Measurements from ENCODE around the gene ADAMTS8.
A peak's percentile ranks its signal among the peaks of the same experiment; 100 is the strongest.

ADAMTS8 gene

GRCh38 chr11:130428316-130429119 lies at the start of gene ADAMTS8:
TSS of gene ADAMTS8 (minus strand) at chr11:130428609. CDS start at chr11:130428286, 323 bp downstream.
- TF ChIP-seq POLR2AphosphoS5 (IDR thresholded peaks at IDR 0.05; ENCODE audit: borderline replicate concordance, low read depth, low read length) (no peak), EZH2 (IDR thresholded peaks at IDR 0.05) (peak; percentile 95), FOXP2 (optimal IDR thresholded peaks at IDR 0.05; ENCODE audit: control extremely low read depth, extremely low read length, insufficient read depth) (no peak)
- DNase-seq (ENCODE audit: low read depth, low spot score) = no peak
- H3K4me3 ChIP-seq = no peak within 1 kb of the TSS

DNA sequence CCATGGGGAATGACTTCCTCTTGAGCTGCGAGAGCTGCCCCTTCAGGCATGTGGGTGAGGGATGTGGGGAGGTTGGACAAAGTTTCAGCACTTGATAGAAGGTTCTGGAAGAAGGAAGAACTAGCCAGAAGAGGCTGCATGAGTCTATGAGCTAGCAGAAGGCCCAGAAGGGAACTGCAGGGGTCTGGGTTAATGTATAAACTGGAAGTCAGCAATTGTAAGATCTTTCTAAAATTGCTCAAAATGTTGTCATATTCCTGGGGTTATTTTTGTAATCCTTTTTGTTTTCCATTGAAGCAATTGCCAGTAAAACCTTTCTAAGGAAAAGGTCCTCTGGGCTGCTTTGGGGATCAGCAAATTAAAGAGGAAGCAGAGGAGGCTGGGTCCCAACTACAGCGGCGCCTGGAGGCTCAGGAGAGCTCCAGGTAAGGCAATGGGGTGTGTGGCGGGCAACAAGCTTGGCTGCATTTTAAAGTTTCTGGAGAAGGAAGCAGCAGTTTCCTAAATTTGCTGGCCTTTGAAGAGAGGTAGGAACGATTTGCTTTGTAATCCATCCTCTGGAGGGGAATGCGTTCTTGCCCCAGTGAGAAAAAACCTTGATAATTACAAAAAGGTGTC lies 49.3 kb upstream of the ADAMTS8 start:
- no peaks in the 10 kb centered on the region for H3K9me3 ChIP-seq (ENCODE audit: low read depth, low read length)
- no peak overlapping the region for H3K4me3 ChIP-seq
- DNase-seq (ENCODE audit: low read depth, low spot score) = no peak
- no peaks in the 10 kb centered on the region for H3K36me3 ChIP-seq (ENCODE audit: insufficient read depth, low read length)
- no peak overlapping the region for H3K27ac ChIP-seq
- H3K9ac ChIP-seq (ENCODE audit: insufficient read length) = no peak overlapping the region
- no peak for TF ChIP-seq POLR2AphosphoS5 (IDR thresholded peaks at IDR 0.05; ENCODE audit: borderline replicate concordance, low read depth, low read length)
- no peak for TF ChIP-seq EZH2 (IDR thresholded peaks at IDR 0.05)
- no peak for TF ChIP-seq FOXP2 (optimal IDR thresholded peaks at IDR 0.05; ENCODE audit: control extremely low read depth, extremely low read length, insufficient read depth)

More at GRCh38 chr11:130428316-130429119, at the start of gene ADAMTS8:
- Histone ChIP-seq H3K9ac (ENCODE audit: insufficient read length) (no peak within 1 kb of the TSS), H3K27ac (no peak within 1 kb of the TSS), H3K36me3 (ENCODE audit: insufficient read depth, low read length) (no peaks in the 10 kb centered on the region), H3K9me3 (ENCODE audit: low read depth, low read length) (no peaks in the 10 kb centered on the region)

GRCh38 chr11:130476922-130477491 lies 48.6 kb upstream of the ADAMTS8 start:
- no peaks in the 10 kb centered on the region for H3K36me3 ChIP-seq (ENCODE audit: insufficient read depth, low read length)
- H3K27ac ChIP-seq = no peak overlapping the region
- H3K9ac ChIP-seq (ENCODE audit: insufficient read length) = no peak overlapping the region

GRCh38 chr11:130476200-130476921 lies 48.0 kb upstream of the ADAMTS8 start:
- Histone ChIP-seq H3K9ac (ENCODE audit: insufficient read length) (no peak overlapping the region), H3K27ac (no peak overlapping the region), H3K4me3 (no peak overlapping the region), H3K36me3 (ENCODE audit: insufficient read depth, low read length) (no peaks in the 10 kb centered on the region), H3K9me3 (ENCODE audit: low read depth, low read length) (no peaks in the 10 kb centered on the region)
- no peak for DNase-seq (ENCODE audit: low read depth, low spot score)
- no peak for TF ChIP-seq POLR2AphosphoS5 (IDR thresholded peaks at IDR 0.05; ENCODE audit: borderline replicate concordance, low read depth, low read length)
- no peak for TF ChIP-seq FOXP2 (optimal IDR thresholded peaks at IDR 0.05; ENCODE audit: control extremely low read depth, extremely low read length, insufficient read depth)
- no peak for TF ChIP-seq EZH2 (IDR thresholded peaks at IDR 0.05)

More at GRCh38 chr11:130476922-130477491, 48.6 kb upstream of the ADAMTS8 start:
- Histone ChIP-seq H3K9me3 (ENCODE audit: low read depth, low read length) (no peaks in the 10 kb centered on the region), H3K4me3 (no peak overlapping the region)
- no peak for DNase-seq (ENCODE audit: low read depth, low spot score)
- TF ChIP-seq EZH2 (IDR thresholded peaks at IDR 0.05) (no peak), POLR2AphosphoS5 (IDR thresholded peaks at IDR 0.05; ENCODE audit: borderline replicate concordance, low read depth, low read length) (no peak), FOXP2 (optimal IDR thresholded peaks at IDR 0.05; ENCODE audit: control extremely low read depth, extremely low read length, insufficient read depth) (no peak)

DNA sequence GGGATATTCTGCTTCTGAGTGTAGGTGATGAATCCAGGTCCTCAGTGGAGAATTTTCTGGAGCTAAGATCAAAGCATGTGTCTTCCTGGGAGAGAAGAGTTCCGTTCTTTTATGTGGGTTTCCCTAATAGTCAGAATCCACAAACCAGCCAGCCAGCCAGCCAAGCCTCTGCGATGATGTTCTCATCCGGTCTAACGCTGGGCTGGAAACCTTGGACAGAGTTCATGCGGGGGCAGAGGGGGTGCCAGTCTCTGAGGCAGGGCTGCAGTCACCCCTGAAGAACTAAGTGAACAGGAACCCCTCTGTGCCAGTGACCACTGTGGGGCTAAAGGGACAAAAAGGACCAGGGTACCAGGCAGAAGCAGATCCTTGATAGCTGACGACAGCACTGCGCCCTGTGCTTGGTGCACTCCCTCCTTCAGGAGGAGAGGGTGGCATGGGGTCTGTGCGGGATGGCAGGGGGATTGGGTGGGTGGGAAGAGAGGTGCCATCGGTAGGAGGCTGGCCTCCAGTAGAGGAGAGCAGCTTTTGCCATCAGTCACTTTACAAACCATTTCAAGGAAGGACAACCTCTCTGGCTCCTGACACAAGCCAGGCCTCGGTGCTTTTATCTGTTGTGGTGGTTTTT lies 47.1 kb upstream of the ADAMTS8 start:
- no peak overlapping the region for H3K9ac ChIP-seq (ENCODE audit: insufficient read length)
- no peak overlapping the region for H3K27ac ChIP-seq
- no peak overlapping the region for H3K4me3 ChIP-seq
- H3K9me3 ChIP-seq (ENCODE audit: low read depth, low read length) = no peaks in the 10 kb centered on the region
- TF ChIP-seq EZH2 (IDR thresholded peaks at IDR 0.05) = no peak
- no peak for TF ChIP-seq FOXP2 (optimal IDR thresholded peaks at IDR 0.05; ENCODE audit: control extremely low read depth, extremely low read length, insufficient read depth)
- no peak for TF ChIP-seq POLR2AphosphoS5 (IDR thresholded peaks at IDR 0.05; ENCODE audit: borderline replicate concordance, low read depth, low read length)
- DNase-seq (ENCODE audit: low read depth, low spot score) = no peak
- H3K36me3 ChIP-seq (ENCODE audit: insufficient read depth, low read length) = no peaks in the 10 kb centered on the region

- H3K9ac ChIP-seq (ENCODE audit: insufficient read length) = no peak overlapping the region
- no peak for TF ChIP-seq FOXP2 (optimal IDR thresholded peaks at IDR 0.05; ENCODE audit: control extremely low read depth, extremely low read length, insufficient read depth)
These were observed 46.4 kb upstream of the ADAMTS8 start for GRCh38 chr11:130474637-130475400.

DNA sequence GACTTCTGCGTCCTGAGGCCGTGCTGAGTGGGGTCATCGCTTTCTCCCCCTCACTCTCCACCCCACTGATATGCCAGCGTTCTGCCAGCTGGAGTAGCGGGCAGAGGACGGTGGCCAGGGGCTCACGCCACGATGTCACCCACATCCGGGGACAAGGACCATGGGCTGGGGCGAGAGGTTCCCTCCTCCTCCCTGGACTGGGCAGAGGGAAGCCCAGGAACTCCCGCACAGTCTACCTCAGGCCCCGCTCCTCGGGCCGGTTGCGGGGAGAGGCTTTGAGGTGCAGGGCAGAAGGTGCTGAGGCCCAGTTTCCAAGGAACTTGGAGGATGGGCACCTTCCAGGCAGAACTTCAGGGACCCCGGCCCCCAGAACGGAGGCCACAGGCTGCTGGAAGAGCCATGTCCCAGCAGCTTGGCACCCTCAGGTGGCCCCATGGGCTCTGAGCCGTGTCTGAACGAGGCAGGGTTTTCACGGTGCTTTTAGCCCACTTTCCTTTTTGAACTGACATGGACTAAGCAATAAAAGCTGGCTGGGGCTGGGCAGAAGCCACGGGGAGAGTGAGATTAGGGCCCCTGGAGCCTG lies 45.5 kb upstream of the ADAMTS8 start:
- Histone ChIP-seq H3K4me3 (no peak overlapping the region), H3K9ac (ENCODE audit: insufficient read length) (no peak overlapping the region), H3K9me3 (ENCODE audit: low read depth, low read length) (no peaks in the 10 kb centered on the region), H3K27ac (no peak overlapping the region), H3K36me3 (ENCODE audit: insufficient read depth, low read length) (no peaks in the 10 kb centered on the region)
- no peak for DNase-seq (ENCODE audit: low read depth, low spot score)
- TF ChIP-seq POLR2AphosphoS5 (IDR thresholded peaks at IDR 0.05; ENCODE audit: borderline replicate concordance, low read depth, low read length) = no peak

More at GRCh38 chr11:130474637-130475400, 46.4 kb upstream of the ADAMTS8 start:
- no peaks in the 10 kb centered on the region for H3K9me3 ChIP-seq (ENCODE audit: low read depth, low read length)
- no peak for DNase-seq (ENCODE audit: low read depth, low spot score)
- no peaks in the 10 kb centered on the region for H3K36me3 ChIP-seq (ENCODE audit: insufficient read depth, low read length)
- H3K4me3 ChIP-seq = no peak overlapping the region
- H3K27ac ChIP-seq = no peak overlapping the region
